Uterus (tissue), 4 donors: ENCODE data around the gene HIVEP2. TPM values are rescaled to one million over a fixed set of nuclear protein-coding genes. Genes with fewer than 3 reads are reported as not detected.

Source experiments
- DNase-seq, 2 donors: peaks; one replicate each; pipeline ENCODE4 v3.0.0-alpha.2; 2019 to 2020
- H3K27ac ChIP-seq, 2 donors: fragments of 200-600 bp; sonication (generic); 1 replicate in 1 of 2; 2 replicates in 1 of 2; pipeline ENCODE4 v1.5.1; 2016 to 2018
- H3K27me3 ChIP-seq, 2 donors: fragments of 200-600 bp; sonication (generic); one replicate each; pipeline ENCODE4 v1.5.1; 2018 to 2019; ENCODE audit warnings: control low read depth in 1 of 2
- H3K36me3 ChIP-seq, 2 donors: fragments of 200-600 bp; sonication (generic); one replicate each; pipeline ENCODE4 v1.5.1; 2019; ENCODE audit warnings: control low read depth in 1 of 2
- H3K4me1 ChIP-seq, 2 donors: fragments of 200-600 bp; sonication (generic); one replicate each; pipeline ENCODE4 v1.5.1; 2018 to 2019; ENCODE audit warnings: control low read depth in 1 of 2
- H3K4me3 ChIP-seq, 2 donors: fragments of 200-600 bp; sonication (generic); 1 replicate in 1 of 2; 2 replicates in 1 of 2; pipeline ENCODE4 v1.5.1; 2018 to 2019; ENCODE audit warnings: mild to moderate bottlenecking in 1 of 2
- H3K9me3 ChIP-seq, 2 donors: fragments of 200-600 bp; sonication (generic); one replicate each; pipeline ENCODE4 v1.5.1; 2019; ENCODE audit warnings: control low read depth in 1 of 2
- POLR2A ChIP-seq, 2 donors: fragments of 450-650 bp; IDR thresholded peaks; one replicate each; pipeline ENCODE4 v1.6.1; 2016; ENCODE audit warnings: antibody characterized with exemption in 2 of 2, mild to moderate bottlenecking in 1 of 2, moderate library complexity in 1 of 2
- intact Hi-C: fragments of 100-400 bp; cut with DNase I; formaldehyde crosslinking; loops from one replicate; pipeline ENCODE4 v1.15.1; 2023; ENCODE audit warnings: low total_unique reads
- total RNA-seq, 4 donors: library from RNA; depleted of rRNA in 3 of 4; stranded (reverse); fragments of >200 nt in 3 of 4; gene quantifications; one replicate each; pipeline versions ENCODE4 v1.1.0 to v1.2.4, GENCODE V29; 2014 to 2023
- TF ChIP-seq, protein P1 (sequence below), 4 experiments: fragments of 200-600 bp in 2 of 4; fragments of 450-650 bp in 2 of 4; sonication (generic) in 2 of 4; IDR thresholded peaks; one replicate each; pipeline ENCODE4 v1.5.1; 2016 to 2019; ENCODE audit warnings: antibody characterized with exemption in 4 of 4, mild to moderate bottlenecking in 2 of 4, moderate library complexity in 1 of 4
- donor health status: DM: yes; HTN: yes; CAD: no.

The HIVEP2 gene
- total RNA-seq, 4 donors from 2014 or later, result 11.0 to 24.7 (median 19.8) TPM

DNA sequence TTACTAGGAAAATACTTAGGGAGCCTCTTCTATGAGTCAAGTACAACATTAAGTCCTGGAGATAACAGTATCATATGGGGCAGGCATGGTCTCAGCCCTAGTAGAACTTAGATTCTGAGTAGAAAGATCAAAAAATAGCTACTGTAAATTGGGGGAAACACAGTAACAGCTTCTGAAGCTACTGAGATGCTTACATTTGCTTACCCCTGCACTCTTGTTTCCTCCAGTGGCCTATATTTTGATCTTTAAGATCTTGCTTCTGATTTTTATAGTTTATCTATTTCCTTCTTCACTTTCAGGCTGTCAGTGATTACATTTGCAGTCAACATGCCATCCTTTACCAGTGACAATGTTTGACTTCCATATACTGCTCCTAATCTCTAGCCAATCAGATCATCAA is 35.3 kb downstream of the HIVEP2 start:
- no peak for DNase-seq
- H3K4me1 ChIP-seq, result no peaks in the 10 kb centered on the region
- no peaks in the 10 kb centered on the region for H3K27me3 ChIP-seq
- no peak overlapping the region for H3K4me3 ChIP-seq
- no peak overlapping the region for H3K27ac ChIP-seq
- no peaks in the 10 kb centered on the region for H3K9me3 ChIP-seq
- no peaks in the 10 kb centered on the region for H3K36me3 ChIP-seq
- no peak for TF ChIP-seq POLR2A (IDR thresholded peaks at IDR 0.05)
- TF ChIP-seq, protein P1, sequence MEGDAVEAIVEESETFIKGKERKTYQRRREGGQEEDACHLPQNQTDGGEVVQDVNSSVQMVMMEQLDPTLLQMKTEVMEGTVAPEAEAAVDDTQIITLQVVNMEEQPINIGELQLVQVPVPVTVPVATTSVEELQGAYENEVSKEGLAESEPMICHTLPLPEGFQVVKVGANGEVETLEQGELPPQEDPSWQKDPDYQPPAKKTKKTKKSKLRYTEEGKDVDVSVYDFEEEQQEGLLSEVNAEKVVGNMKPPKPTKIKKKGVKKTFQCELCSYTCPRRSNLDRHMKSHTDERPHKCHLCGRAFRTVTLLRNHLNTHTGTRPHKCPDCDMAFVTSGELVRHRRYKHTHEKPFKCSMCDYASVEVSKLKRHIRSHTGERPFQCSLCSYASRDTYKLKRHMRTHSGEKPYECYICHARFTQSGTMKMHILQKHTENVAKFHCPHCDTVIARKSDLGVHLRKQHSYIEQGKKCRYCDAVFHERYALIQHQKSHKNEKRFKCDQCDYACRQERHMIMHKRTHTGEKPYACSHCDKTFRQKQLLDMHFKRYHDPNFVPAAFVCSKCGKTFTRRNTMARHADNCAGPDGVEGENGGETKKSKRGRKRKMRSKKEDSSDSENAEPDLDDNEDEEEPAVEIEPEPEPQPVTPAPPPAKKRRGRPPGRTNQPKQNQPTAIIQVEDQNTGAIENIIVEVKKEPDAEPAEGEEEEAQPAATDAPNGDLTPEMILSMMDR (IDR thresholded peaks at IDR 0.05), result no peak
- intact Hi-C loops, result no loop called here

DNA sequence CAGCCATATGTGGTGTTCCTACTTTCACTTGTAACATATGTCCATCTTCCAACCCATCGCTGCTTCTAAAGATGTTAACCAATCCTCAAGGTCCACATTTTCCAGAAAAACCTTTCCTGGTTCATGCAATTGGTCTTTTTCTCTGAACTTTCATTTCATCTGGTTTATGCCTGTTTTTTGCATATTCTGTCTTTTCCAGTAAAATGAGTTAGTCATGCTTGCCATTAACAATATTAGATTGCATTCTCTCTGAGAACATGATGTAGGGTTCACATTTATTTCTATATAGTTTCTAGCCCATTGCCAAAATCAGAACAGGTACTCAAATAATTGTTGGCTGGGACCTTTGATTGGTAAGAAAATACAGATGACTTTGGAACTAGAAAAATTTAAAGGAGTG is 36.7 kb downstream of the HIVEP2 start:
- no peaks in the 10 kb centered on the region for H3K4me1 ChIP-seq
- intact Hi-C loops, result no loop called here
- no peak overlapping the region for H3K4me3 ChIP-seq
- no peaks in the 10 kb centered on the region for H3K9me3 ChIP-seq
- TF ChIP-seq, protein P1 (IDR thresholded peaks at IDR 0.05), result no peak
- no peak for TF ChIP-seq POLR2A (IDR thresholded peaks at IDR 0.05)
- no peaks in the 10 kb centered on the region for H3K27me3 ChIP-seq
- H3K36me3 ChIP-seq, result no peaks in the 10 kb centered on the region
- H3K27ac ChIP-seq, result no peak overlapping the region
- DNase-seq, result no peak

DNA sequence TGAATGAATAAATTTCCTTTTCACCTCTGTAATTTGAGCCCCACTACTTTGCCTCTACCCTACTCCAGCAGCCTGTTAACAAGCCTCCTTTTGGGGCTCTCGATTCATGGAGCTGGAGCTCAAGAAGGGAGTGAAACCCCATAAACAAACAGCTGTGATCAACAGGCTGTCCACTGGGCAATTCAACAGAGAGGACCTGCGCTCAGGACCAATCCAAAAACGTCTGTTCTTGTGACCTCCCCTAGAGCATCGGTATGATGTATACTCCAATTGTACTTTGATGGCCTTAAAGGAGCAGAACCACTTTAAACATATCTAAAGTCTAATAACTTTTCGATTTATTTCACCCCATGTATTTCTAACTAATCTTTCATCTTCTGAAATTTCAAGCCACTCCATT is 37.4 kb downstream of the HIVEP2 start:
- TF ChIP-seq POLR2A (IDR thresholded peaks at IDR 0.05), result no peak
- intact Hi-C loops, result no loop called here
- no peaks in the 10 kb centered on the region for H3K27me3 ChIP-seq
- H3K36me3 ChIP-seq, result no peaks in the 10 kb centered on the region
- H3K4me1 ChIP-seq, result no peaks in the 10 kb centered on the region
- no peak overlapping the region for H3K27ac ChIP-seq
- H3K4me3 ChIP-seq, result no peak overlapping the region
- no peaks in the 10 kb centered on the region for H3K9me3 ChIP-seq
- DNase-seq, result no peak

DNA sequence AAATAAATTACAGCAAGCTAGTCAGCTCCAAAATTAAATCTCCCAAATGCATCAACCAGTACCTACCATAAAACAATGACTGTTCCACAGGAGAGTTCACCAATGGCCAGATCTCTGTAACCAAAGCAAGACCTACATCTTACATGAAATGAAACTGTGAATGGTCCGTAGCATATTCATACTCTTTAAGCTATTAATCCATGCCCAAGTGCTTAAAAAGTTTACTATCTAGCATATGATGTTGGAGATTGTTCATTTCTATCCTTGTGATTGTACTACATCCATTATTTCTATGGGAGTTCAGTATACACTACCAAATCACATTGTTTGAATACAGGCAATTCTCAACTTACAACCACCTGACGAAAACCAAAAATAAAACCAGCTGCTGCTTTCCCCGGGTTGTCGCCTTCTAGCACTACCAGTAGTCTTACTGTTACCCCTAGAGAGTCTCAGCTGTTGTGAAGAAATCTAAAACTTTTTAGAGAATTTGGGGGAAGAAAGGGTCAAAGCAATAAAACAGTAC is 38.0 kb downstream of the HIVEP2 start:
- H3K36me3 ChIP-seq, result no peaks in the 10 kb centered on the region
- H3K9me3 ChIP-seq, result no peaks in the 10 kb centered on the region
- no peak for DNase-seq
- no peak for TF ChIP-seq POLR2A (IDR thresholded peaks at IDR 0.05)
- TF ChIP-seq, protein P1 (IDR thresholded peaks at IDR 0.05), result no peak
- no peak overlapping the region for H3K4me3 ChIP-seq
- intact Hi-C loops, result no loop called here
- no peak overlapping the region for H3K27ac ChIP-seq
- H3K4me1 ChIP-seq, result no peaks in the 10 kb centered on the region
- no peaks in the 10 kb centered on the region for H3K27me3 ChIP-seq

DNA sequence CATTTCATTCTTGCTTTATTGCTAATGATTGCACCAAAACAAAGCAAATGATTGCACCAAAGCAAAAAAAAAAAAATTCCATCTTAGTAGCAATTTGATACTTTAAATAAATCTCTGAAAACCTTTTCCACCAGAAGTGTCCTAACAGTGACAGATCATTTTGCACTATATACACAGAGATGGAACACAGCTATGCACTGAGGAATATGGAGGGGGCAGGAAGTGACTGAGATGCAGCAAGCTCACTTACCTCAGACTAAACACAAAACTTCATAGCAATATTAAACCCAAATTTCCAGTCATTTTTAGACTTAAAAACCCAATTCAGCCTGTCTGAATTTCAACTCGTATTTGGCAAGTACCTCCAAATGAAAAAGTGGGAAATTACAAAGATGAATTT is 41.2 kb downstream of the HIVEP2 start:
- TF ChIP-seq, protein P1 (IDR thresholded peaks at IDR 0.05), result no peak
- no peak for TF ChIP-seq POLR2A (IDR thresholded peaks at IDR 0.05)
- no peak overlapping the region for H3K27ac ChIP-seq
- no peaks in the 10 kb centered on the region for H3K27me3 ChIP-seq
- DNase-seq, result no peak
- intact Hi-C loops, result no loop called here
- no peak overlapping the region for H3K4me3 ChIP-seq
- no peaks in the 10 kb centered on the region for H3K9me3 ChIP-seq
- H3K4me1 ChIP-seq, result no peaks in the 10 kb centered on the region
- H3K36me3 ChIP-seq, result no peaks in the 10 kb centered on the region

DNA sequence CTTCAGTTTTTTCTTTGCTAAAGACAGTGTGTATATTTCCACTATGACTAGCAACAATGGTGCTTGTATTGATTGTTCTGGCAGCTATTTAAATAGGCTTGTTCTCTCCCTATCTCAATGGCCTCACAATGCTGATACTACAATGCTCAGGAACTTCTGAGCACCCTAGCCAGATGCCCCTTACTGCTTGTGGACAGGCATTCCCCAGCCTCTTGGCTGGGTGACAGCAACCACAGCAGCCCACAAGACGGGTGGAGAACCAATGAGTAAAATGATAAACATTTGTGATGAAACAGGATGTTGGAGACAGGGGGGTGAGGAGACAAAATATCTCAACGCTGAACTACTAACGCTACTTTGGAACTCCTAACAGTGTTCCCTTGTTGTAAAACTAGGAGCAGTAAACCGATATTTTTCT is 42.3 kb downstream of the HIVEP2 start:
- intact Hi-C loops, result no loop called here
- TF ChIP-seq, protein P1 (IDR thresholded peaks at IDR 0.05), result no peak
- TF ChIP-seq POLR2A (IDR thresholded peaks at IDR 0.05), result no peak
- no peaks in the 10 kb centered on the region for H3K36me3 ChIP-seq
- H3K4me1 ChIP-seq, result no peaks in the 10 kb centered on the region
- DNase-seq, result no peak
- no peaks in the 10 kb centered on the region for H3K27me3 ChIP-seq
- H3K4me3 ChIP-seq, result no peak overlapping the region
- H3K9me3 ChIP-seq, result no peaks in the 10 kb centered on the region
- no peak overlapping the region for H3K27ac ChIP-seq
